DLD1 (cell line): ENCODE results near the gene EIF4A3.

Experiments used
- in situ Hi-C: cut with HindIII; loops from 2 replicates; pipeline ENCODE4 v1.10.0; 2017; ENCODE audit warnings: low sequenced_read_pairs

Gene EIF4A3

DNA sequence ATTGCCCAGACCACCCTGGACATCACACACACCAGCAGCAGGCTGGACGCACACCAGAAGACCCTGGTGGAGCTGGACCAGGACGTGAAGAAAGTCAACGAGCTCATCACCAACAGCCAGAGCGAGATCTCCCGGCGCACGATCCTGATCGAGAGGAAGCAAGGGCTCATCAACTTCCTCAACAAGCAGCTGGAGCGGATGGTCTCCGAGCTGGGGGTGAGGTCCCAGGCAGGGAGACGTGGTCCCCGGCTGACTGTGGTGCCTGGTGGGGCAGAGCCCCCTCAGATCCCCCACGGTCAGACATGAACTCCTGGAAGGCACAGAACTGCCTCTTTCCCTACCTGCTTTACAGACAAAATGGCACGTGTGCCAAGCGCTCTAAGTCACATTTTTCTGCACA is 62.2 kb downstream of the EIF4A3 start:
- in situ Hi-C loops = no loop called here
